SK-N-SH treated with all-trans-retinoic acid at 6 μM for 48 hours (cell line): ENCODE measurements around the gene NECTIN4.

Experiments
- ATAC-seq: fragments of 200-7000 bp; cut with Tn5 transposase; 3 replicates; pipeline ENCODE4 v1.9.1; 2020; ENCODE audit warnings: mild to moderate bottlenecking, moderate library complexity
- ARNTL ChIP-seq: fragments of 450-650 bp; formaldehyde crosslinking; IDR thresholded peaks from 2 replicates; pipeline ENCODE4 v1.5.0; 2020; ENCODE audit warnings: low read depth, mild to moderate bottlenecking, moderate library complexity, borderline replicate concordance
- BACH2 ChIP-seq: fragments of 250-450 bp; sonication (Bioruptor Pico); IDR thresholded peaks from 2 replicates; pipeline ENCODE4 v1.9.0; 2021; ENCODE audit warnings: mild to moderate bottlenecking, borderline replicate concordance
- CSDC2 ChIP-seq: fragments of 250-450 bp; sonication (Bioruptor Pico); IDR thresholded peaks from 2 replicates; pipeline ENCODE4 v1.5.0; 2020; ENCODE audit warnings: mild to moderate bottlenecking, moderate library complexity
- ESRRG ChIP-seq: fragments of 250-450 bp; sonication (Bioruptor Pico); IDR thresholded peaks from 2 replicates; pipeline ENCODE4 v1.6.1; 2021; ENCODE audit warnings: mild to moderate bottlenecking
- GLIS3 ChIP-seq: fragments of 250-450 bp; sonication (Bioruptor Pico); IDR thresholded peaks from 2 replicates; pipeline ENCODE4 v1.5.0; 2020; ENCODE audit warnings: mild to moderate bottlenecking, moderate library complexity
- ISL1 ChIP-seq: fragments of 250-450 bp; sonication (Bioruptor Pico); IDR thresholded peaks from 2 replicates; pipeline ENCODE4 v2.1.2; 2022; ENCODE audit warnings: mild to moderate bottlenecking, moderate library complexity
- OSR1 ChIP-seq: fragments of 250-450 bp; sonication (Bioruptor Pico); IDR thresholded peaks from 2 replicates; pipeline ENCODE4 v1.8.0; 2022; ENCODE audit warnings: moderate library complexity, mild to moderate bottlenecking, inconsistent platforms
- PPARA ChIP-seq: fragments of 250-450 bp; sonication (Bioruptor Pico); IDR thresholded peaks from 2 replicates; pipeline ENCODE4 v1.5.0; 2020; ENCODE audit warnings: mild to moderate bottlenecking, borderline replicate concordance
- RARB ChIP-seq: fragments of 250-450 bp; sonication (Bioruptor Pico); IDR thresholded peaks from 2 replicates; pipeline ENCODE4 v1.8.0; 2021; ENCODE audit warnings: mild to moderate bottlenecking, moderate library complexity
- SNAI2 ChIP-seq: fragments of 250-450 bp; sonication (Bioruptor Pico); IDR thresholded peaks from 2 replicates; pipeline ENCODE4 v1.5.0; 2020; ENCODE audit warnings: mild to moderate bottlenecking, moderate library complexity
- TOX ChIP-seq: fragments of 250-450 bp; sonication (Bioruptor Pico); IDR thresholded peaks from 2 replicates; pipeline ENCODE4 v1.8.0; 2021; ENCODE audit warnings: mild to moderate bottlenecking, moderate library complexity, borderline replicate concordance
- ZC3H10 ChIP-seq: fragments of 250-450 bp; sonication (Bioruptor Pico); IDR thresholded peaks from 2 replicates; pipeline ENCODE4 v1.5.1; 2021; ENCODE audit warnings: mild to moderate bottlenecking, moderate library complexity
- ZFP3 ChIP-seq: fragments of 250-450 bp; sonication (Bioruptor Pico); IDR thresholded peaks from 2 replicates; pipeline ENCODE4 v1.5.0; 2020; ENCODE audit warnings: mild to moderate bottlenecking, moderate library complexity
- ZFP30 ChIP-seq: fragments of 450-650 bp; formaldehyde crosslinking; IDR thresholded peaks from 2 replicates; pipeline ENCODE4 v1.5.0; 2022; ENCODE audit warnings: mild to moderate bottlenecking, moderate library complexity
- ZNF565 ChIP-seq: fragments of 450-650 bp; formaldehyde crosslinking; conservative IDR thresholded peaks from 2 replicates; pipeline ENCODE4 v1.5.0; 2020; ENCODE audit warnings: low read depth, mild to moderate bottlenecking, moderate library complexity
- ZNF8 ChIP-seq: fragments of 450-650 bp; formaldehyde crosslinking; IDR thresholded peaks from 2 replicates; pipeline ENCODE4 v1.5.0; 2020; ENCODE audit warnings: mild to moderate bottlenecking, moderate library complexity
- TF ChIP-seq, protein P1 (sequence below): fragments of 250-450 bp; sonication (Bioruptor Pico); IDR thresholded peaks from 2 replicates; pipeline ENCODE4 v1.5.1; 2021; ENCODE audit warnings: mild to moderate bottlenecking, moderate library complexity
- TF ChIP-seq, protein P2 (sequence below): fragments of 250-450 bp; sonication (Bioruptor Pico); IDR thresholded peaks from 2 replicates; pipeline ENCODE4 v1.5.1; 2020; ENCODE audit warnings: low read depth, mild to moderate bottlenecking, moderate library complexity
- TF ChIP-seq, protein P3 (sequence below): fragments of 250-450 bp; sonication (Bioruptor Pico); IDR thresholded peaks from 2 replicates; pipeline ENCODE4 v1.5.0; 2020; ENCODE audit warnings: mild to moderate bottlenecking, moderate library complexity
- TF ChIP-seq, protein P4 (sequence below): fragments of 250-450 bp; sonication (Bioruptor Pico); IDR thresholded peaks from 2 replicates; pipeline ENCODE4 v1.8.0; 2021; ENCODE audit warnings: low read depth, mild to moderate bottlenecking, moderate library complexity, borderline replicate concordance
- TF ChIP-seq, protein P5 (sequence below): fragments of 250-450 bp; sonication (Bioruptor Pico); IDR thresholded peaks from 2 replicates; pipeline ENCODE4 v1.8.0; 2020; ENCODE audit warnings: mild to moderate bottlenecking, moderate library complexity, borderline replicate concordance

The NECTIN4 gene

DNA sequence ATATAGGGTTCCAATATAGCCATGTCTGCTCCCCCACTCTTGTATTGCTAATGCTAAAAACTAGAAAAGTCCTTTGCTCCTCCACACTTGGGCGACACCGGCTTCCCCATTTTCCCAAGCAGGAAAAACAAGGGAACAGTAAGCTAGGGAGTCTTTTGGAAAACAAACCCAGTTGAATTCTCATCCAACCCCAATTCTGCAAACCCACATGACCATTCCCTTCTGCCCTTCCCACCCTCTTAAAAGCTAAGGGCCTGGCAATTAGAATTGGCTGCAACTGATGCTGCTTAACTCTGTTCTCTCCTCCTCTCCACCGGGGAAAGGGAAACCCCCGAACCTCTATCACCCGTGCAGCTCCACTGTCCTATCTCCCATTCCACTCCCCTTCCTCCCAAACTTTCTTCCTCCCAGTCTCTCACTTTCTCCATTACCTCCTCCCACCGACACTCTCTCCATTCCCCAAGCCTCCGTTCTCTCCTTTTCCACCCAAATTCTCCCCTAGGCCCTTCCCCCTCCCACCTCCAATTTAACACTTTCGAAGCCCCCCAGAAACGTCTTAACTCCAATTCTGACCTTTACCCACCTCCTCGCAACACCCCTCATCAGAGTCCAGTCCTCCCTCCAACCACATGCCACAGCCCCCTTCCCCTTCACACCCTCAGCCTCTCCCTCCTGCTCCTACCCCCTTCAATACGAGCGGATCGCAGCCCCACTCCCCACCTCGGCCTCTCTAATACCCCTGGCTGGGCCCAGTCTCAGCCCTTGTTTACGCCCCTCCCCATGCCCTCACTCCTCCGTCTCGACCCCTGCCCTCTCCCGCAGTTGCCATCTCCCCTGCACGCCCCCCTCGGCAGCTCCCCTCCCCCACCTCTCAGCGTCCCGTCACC lies 42.4 kb upstream of the NECTIN4 start:
- peak; percentile 18 for ATAC-seq
- no peak for TF ChIP-seq ARNTL (CRISPR knock-in tag)
- no peak for TF ChIP-seq ESRRG (CRISPR knock-in tag)
- TF ChIP-seq, protein P1, sequence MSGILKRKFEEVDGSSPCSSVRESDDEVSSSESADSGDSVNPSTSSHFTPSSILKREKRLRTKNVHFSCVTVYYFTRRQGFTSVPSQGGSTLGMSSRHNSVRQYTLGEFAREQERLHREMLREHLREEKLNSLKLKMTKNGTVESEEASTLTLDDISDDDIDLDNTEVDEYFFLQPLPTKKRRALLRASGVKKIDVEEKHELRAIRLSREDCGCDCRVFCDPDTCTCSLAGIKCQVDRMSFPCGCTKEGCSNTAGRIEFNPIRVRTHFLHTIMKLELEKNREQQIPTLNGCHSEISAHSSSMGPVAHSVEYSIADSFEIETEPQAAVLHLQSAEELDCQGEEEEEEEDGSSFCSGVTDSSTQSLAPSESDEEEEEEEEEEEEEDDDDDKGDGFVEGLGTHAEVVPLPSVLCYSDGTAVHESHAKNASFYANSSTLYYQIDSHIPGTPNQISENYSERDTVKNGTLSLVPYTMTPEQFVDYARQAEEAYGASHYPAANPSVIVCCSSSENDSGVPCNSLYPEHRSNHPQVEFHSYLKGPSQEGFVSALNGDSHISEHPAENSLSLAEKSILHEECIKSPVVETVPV (CRISPR knock-in tag): no peak
- no peak for TF ChIP-seq SNAI2 (CRISPR knock-in tag)
- TF ChIP-seq, protein P2, sequence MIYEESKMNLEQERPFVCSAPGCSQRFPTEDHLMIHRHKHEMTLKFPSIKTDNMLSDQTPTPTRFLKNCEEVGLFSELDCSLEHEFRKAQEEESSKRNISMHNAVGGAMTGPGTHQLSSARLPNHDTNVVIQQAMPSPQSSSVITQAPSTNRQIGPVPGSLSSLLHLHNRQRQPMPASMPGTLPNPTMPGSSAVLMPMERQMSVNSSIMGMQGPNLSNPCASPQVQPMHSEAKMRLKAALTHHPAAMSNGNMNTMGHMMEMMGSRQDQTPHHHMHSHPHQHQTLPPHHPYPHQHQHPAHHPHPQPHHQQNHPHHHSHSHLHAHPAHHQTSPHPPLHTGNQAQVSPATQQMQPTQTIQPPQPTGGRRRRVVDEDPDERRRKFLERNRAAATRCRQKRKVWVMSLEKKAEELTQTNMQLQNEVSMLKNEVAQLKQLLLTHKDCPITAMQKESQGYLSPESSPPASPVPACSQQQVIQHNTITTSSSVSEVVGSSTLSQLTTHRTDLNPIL (CRISPR knock-in tag): no peak
- no peak for TF ChIP-seq OSR1
- no peak for TF ChIP-seq RARB (CRISPR knock-in tag)
- TF ChIP-seq, all 23 proteins: peak for 0

DNA sequence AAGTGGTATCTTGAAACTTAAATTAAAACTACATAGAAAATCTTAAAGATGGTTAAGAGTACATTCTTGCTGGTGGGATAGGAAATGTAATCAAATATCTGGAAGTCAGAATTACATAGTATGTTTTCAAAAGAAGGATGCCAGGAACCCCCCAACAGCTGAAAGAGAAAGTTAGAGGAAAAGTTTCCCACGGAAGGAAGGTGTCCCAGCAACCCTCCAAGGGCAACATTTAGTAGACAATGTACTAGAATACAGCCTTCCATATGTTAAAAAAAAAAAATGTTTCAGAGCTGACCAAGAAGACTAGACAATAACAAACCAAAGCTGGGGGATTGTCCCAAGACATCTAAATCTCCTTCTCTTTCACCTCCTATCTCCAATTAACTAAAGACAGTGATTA lies 40.9 kb upstream of the NECTIN4 start:
- TF ChIP-seq CSDC2 (CRISPR knock-in tag): no peak
- no peak for TF ChIP-seq SNAI2 (CRISPR knock-in tag)
- TF ChIP-seq, protein P3, sequence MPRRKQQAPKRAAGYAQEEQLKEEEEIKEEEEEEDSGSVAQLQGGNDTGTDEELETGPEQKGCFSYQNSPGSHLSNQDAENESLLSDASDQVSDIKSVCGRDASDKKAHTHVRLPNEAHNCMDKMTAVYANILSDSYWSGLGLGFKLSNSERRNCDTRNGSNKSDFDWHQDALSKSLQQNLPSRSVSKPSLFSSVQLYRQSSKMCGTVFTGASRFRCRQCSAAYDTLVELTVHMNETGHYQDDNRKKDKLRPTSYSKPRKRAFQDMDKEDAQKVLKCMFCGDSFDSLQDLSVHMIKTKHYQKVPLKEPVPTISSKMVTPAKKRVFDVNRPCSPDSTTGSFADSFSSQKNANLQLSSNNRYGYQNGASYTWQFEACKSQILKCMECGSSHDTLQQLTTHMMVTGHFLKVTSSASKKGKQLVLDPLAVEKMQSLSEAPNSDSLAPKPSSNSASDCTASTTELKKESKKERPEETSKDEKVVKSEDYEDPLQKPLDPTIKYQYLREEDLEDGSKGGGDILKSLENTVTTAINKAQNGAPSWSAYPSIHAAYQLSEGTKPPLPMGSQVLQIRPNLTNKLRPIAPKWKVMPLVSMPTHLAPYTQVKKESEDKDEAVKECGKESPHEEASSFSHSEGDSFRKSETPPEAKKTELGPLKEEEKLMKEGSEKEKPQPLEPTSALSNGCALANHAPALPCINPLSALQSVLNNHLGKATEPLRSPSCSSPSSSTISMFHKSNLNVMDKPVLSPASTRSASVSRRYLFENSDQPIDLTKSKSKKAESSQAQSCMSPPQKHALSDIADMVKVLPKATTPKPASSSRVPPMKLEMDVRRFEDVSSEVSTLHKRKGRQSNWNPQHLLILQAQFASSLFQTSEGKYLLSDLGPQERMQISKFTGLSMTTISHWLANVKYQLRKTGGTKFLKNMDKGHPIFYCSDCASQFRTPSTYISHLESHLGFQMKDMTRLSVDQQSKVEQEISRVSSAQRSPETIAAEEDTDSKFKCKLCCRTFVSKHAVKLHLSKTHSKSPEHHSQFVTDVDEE: no peak
- TF ChIP-seq, protein P4, sequence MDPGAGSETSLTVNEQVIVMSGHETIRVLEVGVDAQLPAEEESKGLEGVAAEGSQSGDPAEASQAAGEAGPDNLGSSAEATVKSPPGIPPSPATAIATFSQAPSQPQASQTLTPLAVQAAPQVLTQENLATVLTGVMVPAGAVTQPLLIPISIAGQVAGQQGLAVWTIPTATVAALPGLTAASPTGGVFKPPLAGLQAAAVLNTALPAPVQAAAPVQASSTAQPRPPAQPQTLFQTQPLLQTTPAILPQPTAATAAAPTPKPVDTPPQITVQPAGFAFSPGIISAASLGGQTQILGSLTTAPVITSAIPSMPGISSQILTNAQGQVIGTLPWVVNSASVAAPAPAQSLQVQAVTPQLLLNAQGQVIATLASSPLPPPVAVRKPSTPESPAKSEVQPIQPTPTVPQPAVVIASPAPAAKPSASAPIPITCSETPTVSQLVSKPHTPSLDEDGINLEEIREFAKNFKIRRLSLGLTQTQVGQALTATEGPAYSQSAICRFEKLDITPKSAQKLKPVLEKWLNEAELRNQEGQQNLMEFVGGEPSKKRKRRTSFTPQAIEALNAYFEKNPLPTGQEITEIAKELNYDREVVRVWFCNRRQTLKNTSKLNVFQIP: no peak
- no peak for TF ChIP-seq ARNTL (CRISPR knock-in tag)
- TF ChIP-seq, protein P1 (CRISPR knock-in tag): no peak
- TF ChIP-seq PPARA (CRISPR knock-in tag): no peak
- TF ChIP-seq, protein P2 (CRISPR knock-in tag): no peak
- TF ChIP-seq RARB (CRISPR knock-in tag): no peak
- TF ChIP-seq ESRRG (CRISPR knock-in tag): no peak
- no peak for TF ChIP-seq GLIS3 (CRISPR knock-in tag)
- TF ChIP-seq ZFP30: no peak
- TF ChIP-seq BACH2 (CRISPR knock-in tag): no peak
- TF ChIP-seq ISL1 (CRISPR knock-in tag): no peak
- TF ChIP-seq, protein P5, sequence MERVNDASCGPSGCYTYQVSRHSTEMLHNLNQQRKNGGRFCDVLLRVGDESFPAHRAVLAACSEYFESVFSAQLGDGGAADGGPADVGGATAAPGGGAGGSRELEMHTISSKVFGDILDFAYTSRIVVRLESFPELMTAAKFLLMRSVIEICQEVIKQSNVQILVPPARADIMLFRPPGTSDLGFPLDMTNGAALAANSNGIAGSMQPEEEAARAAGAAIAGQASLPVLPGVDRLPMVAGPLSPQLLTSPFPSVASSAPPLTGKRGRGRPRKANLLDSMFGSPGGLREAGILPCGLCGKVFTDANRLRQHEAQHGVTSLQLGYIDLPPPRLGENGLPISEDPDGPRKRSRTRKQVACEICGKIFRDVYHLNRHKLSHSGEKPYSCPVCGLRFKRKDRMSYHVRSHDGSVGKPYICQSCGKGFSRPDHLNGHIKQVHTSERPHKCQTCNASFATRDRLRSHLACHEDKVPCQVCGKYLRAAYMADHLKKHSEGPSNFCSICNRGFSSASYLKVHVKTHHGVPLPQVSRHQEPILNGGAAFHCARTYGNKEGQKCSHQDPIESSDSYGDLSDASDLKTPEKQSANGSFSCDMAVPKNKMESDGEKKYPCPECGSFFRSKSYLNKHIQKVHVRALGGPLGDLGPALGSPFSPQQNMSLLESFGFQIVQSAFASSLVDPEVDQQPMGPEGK (CRISPR knock-in tag): no peak
- TF ChIP-seq TOX (CRISPR knock-in tag): no peak
- no peak for TF ChIP-seq ZNF8 (CRISPR knock-in tag)
- TF ChIP-seq ZC3H10 (CRISPR knock-in tag): no peak
- no peak for TF ChIP-seq ZFP3 (CRISPR knock-in tag)
- TF ChIP-seq ZNF565 (CRISPR knock-in tag): no peak
- ATAC-seq: no peak
